HepG2 (cell line): Measurements from ENCODE around the gene ARMC5. TPM values are rescaled to one million over a fixed set of nuclear protein-coding genes. Genes with fewer than 3 reads are reported as not detected.

Experiments used
- IKZF1 ChIP-seq: fragments of 450-650 bp; IDR thresholded peaks from 2 replicates; pipeline ENCODE4 v1.7.1; 2016
- KDM4B ChIP-seq: sonication (generic); formaldehyde crosslinking; IDR thresholded peaks from 2 replicates; pipeline ENCODE4 v1.4.0; 2020; ENCODE audit warnings: missing genetic modification reagents
- NONO ChIP-seq, 2 experiments: fragments of 450-650 bp in 1 of 2; sonication (generic) in 1 of 2; formaldehyde crosslinking in 1 of 2; IDR thresholded peaks in 1 of 2; conservative IDR thresholded peaks in 1 of 2; 2 replicates each; pipeline versions ENCODE4 v1.6.1 to v1.8.0; 2017 to 2022; ENCODE audit warnings: mild to moderate bottlenecking in 1 of 2, missing genetic modification reagents in 1 of 2, moderate library complexity in 1 of 2
- POGZ ChIP-seq: sonication (generic); formaldehyde crosslinking; IDR thresholded peaks from 2 replicates; pipeline ENCODE4 v1.4.0; 2020; ENCODE audit warnings: mild to moderate bottlenecking, missing genetic modification reagents
- RARA ChIP-seq: IDR thresholded peaks from 2 replicates; pipeline ENCODE4 v1.6.1; 2016; ENCODE audit warnings: missing genetic modification reagents, missing compliant biosample characterization
- REPIN1 ChIP-seq: sonication (generic); formaldehyde crosslinking; IDR thresholded peaks from 2 replicates; pipeline ENCODE4 v1.8.0; 2022; ENCODE audit warnings: missing genetic modification reagents, low read depth, mild to moderate bottlenecking, borderline replicate concordance
- SNAI1 ChIP-seq: sonication (generic); formaldehyde crosslinking; IDR thresholded peaks from 2 replicates; pipeline ENCODE4 v1.5.0; 2020; ENCODE audit warnings: mild to moderate bottlenecking, missing genetic modification reagents, borderline replicate concordance
- ZFYVE20 ChIP-seq: sonication (generic); formaldehyde crosslinking; IDR thresholded peaks from 2 replicates; pipeline ENCODE4 v1.8.0; 2023; ENCODE audit warnings: low read depth, mild to moderate bottlenecking, moderate library complexity, missing genetic modification reagents, borderline replicate concordance
- ZNF292 ChIP-seq: sonication (generic); formaldehyde crosslinking; IDR thresholded peaks from 2 replicates; pipeline ENCODE4 v1.8.1; 2022; ENCODE audit warnings: mild to moderate bottlenecking, low read depth, missing genetic modification reagents, borderline replicate concordance
- polyA plus RNA-seq, 8 experiments: library from polyadenylated mRNA; depleted of rRNA in 3 of 8; stranded (reverse) in 7 of 8; unstranded in 1 of 8; fragments of >200 nt; fragmentation: Illumina TruSeq in 4 of 8; extraction: Trizol in 4 of 8; gene quantifications; 2 replicates each; pipeline versions ENCODE4 v1.2.1 to v1.2.3, GENCODE V29; 2011 to 2016; ENCODE audit warnings: low read depth in 4 of 8, missing spikeins in 1 of 8, mixed read lengths in 1 of 8; ENCODE audit not compliant: insufficient read depth in 1 of 8
- total RNA-seq, 5 experiments: library from RNA; depleted of rRNA; stranded (reverse); fragments of >200 nt; fragmentation: Illumina TruSeq; extraction: Trizol; gene quantifications; 2 replicates each; pipeline ENCODE4 v1.2.3, GENCODE V29; 2016; ENCODE audit warnings: low read depth in 1 of 5
- TF ChIP-seq, protein P1 (sequence below): sonication (generic); formaldehyde crosslinking; IDR thresholded peaks from 2 replicates; pipeline ENCODE4 v1.4.0; 2020; ENCODE audit warnings: mild to moderate bottlenecking, low read depth, missing genetic modification reagents
- TF ChIP-seq, protein P2 (sequence below): fragments of 450-650 bp; IDR thresholded peaks from 2 replicates; pipeline ENCODE4 v1.6.1; 2016
- TF ChIP-seq, protein P3 (sequence below), 2 experiments: IDR thresholded peaks; 2 replicates each; pipeline ENCODE4 v1.6.1; 2011 to 2012; ENCODE audit warnings: low read length in 2 of 2, borderline replicate concordance in 1 of 2, low read depth in 1 of 2, mild to moderate bottlenecking in 1 of 2, moderate library complexity in 1 of 2
- TF ChIP-seq, protein P4 (sequence below): IDR thresholded peaks from 2 replicates; pipeline ENCODE4 v1.4.0; 2020; ENCODE audit warnings: mild to moderate bottlenecking, missing genetic modification reagents
- TF ChIP-seq, protein P5 (sequence below), 2 experiments: fragments of 450-650 bp in 1 of 2; sonication (generic) in 1 of 2; formaldehyde crosslinking; IDR thresholded peaks; 2 replicates each; pipeline versions ENCODE4 v1.5.0 to v1.8.0; 2020 to 2022; ENCODE audit warnings: mild to moderate bottlenecking in 1 of 2, missing genetic modification reagents in 1 of 2

The ARMC5 gene
- total and polyA plus RNA-seq, 2 of the 13 experiments (the other 11 are each of a cell fraction or from before 2014, with no cell fraction given), result 10.8 to 22.3 TPM

DNA sequence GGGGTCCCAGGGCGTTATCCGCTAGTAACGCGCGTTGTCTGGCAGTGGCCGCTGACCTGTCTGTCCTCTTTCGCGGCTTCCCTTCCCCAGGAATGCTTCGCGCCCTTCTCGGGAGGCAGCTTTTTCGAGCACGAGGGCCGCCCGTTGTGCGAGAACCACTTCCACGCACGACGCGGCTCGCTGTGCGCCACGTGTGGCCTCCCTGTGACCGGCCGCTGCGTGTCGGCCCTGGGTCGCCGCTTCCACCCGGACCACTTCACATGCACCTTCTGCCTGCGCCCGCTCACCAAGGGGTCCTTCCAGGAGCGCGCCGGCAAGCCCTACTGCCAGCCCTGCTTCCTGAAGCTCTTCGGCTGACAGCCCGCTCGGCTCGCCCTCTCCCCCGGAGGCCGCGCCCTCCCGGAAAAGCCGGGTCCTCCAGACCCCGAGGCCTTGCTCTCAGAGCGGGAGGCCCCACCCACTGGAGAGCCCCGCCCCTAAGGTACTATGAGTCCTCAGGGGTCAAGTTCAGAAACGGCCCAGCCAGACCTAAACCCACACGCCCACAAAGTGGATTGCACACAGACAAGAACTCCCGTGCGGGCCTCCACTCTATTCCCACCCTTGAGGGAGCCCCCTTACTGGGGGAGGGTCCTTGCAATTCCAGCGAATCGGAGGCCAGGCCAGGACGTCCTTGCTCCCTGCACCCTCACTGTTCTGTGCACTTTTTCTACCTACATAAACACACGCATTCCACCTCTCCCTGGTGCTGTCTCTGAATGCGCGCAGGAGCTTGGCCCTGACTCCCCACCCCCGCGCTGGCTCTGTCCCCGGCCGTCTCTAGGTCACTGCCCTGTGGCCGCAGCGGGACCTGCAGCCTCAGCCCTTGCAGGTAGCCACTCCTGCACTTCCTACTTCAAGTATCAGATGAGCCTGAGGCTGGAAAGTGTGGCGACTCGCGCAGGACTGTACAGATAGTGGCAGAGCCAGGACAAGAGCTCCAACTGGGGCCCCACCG is 18.2 kb downstream of the ARMC5 start (continued):
- TF ChIP-seq SNAI1 (CRISPR knock-in tag), result no peak; the same call in 1 of the 2 replicates
- TF ChIP-seq, protein P1, sequence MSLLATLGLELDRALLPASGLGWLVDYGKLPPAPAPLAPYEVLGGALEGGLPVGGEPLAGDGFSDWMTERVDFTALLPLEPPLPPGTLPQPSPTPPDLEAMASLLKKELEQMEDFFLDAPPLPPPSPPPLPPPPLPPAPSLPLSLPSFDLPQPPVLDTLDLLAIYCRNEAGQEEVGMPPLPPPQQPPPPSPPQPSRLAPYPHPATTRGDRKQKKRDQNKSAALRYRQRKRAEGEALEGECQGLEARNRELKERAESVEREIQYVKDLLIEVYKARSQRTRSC (CRISPR knock-in tag), result peak; percentile 56; the same call in 1 of the 2 replicates
- TF ChIP-seq REPIN1 (CRISPR knock-in tag), result no peak; the same call in 1 of the 2 replicates
- TF ChIP-seq, protein P2, sequence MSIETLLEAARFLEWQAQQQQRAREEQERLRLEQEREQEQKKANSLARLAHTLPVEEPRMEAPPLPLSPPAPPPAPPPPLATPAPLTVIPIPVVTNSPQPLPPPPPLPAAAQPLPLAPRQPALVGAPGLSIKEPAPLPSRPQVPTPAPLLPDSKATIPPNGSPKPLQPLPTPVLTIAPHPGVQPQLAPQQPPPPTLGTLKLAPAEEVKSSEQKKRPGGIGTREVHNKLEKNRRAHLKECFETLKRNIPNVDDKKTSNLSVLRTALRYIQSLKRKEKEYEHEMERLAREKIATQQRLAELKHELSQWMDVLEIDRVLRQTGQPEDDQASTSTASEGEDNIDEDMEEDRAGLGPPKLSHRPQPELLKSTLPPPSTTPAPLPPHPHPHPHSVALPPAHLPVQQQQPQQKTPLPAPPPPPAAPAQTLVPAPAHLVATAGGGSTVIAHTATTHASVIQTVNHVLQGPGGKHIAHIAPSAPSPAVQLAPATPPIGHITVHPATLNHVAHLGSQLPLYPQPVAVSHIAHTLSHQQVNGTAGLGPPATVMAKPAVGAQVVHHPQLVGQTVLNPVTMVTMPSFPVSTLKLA, result peak; percentile 9; the same call in 1 of the 2 replicates
- no peak; the same call in 1 of the 2 replicates for TF ChIP-seq POGZ (CRISPR knock-in tag)
- TF ChIP-seq, protein P3, sequence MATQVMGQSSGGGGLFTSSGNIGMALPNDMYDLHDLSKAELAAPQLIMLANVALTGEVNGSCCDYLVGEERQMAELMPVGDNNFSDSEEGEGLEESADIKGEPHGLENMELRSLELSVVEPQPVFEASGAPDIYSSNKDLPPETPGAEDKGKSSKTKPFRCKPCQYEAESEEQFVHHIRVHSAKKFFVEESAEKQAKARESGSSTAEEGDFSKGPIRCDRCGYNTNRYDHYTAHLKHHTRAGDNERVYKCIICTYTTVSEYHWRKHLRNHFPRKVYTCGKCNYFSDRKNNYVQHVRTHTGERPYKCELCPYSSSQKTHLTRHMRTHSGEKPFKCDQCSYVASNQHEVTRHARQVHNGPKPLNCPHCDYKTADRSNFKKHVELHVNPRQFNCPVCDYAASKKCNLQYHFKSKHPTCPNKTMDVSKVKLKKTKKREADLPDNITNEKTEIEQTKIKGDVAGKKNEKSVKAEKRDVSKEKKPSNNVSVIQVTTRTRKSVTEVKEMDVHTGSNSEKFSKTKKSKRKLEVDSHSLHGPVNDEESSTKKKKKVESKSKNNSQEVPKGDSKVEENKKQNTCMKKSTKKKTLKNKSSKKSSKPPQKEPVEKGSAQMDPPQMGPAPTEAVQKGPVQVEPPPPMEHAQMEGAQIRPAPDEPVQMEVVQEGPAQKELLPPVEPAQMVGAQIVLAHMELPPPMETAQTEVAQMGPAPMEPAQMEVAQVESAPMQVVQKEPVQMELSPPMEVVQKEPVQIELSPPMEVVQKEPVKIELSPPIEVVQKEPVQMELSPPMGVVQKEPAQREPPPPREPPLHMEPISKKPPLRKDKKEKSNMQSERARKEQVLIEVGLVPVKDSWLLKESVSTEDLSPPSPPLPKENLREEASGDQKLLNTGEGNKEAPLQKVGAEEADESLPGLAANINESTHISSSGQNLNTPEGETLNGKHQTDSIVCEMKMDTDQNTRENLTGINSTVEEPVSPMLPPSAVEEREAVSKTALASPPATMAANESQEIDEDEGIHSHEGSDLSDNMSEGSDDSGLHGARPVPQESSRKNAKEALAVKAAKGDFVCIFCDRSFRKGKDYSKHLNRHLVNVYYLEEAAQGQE (IDR thresholded peaks at IDR 0.05; ENCODE audit: borderline replicate concordance in 1 of 2, low read depth in 1 of 2, low read length in 2 of 2), result no peak; a peak in 1 of 4 replicates
- TF ChIP-seq ZFYVE20 (CRISPR knock-in tag), result 0 out of 2 replicates have a peak, but pooled peaks have one; percentile 63
- TF ChIP-seq, protein P4, sequence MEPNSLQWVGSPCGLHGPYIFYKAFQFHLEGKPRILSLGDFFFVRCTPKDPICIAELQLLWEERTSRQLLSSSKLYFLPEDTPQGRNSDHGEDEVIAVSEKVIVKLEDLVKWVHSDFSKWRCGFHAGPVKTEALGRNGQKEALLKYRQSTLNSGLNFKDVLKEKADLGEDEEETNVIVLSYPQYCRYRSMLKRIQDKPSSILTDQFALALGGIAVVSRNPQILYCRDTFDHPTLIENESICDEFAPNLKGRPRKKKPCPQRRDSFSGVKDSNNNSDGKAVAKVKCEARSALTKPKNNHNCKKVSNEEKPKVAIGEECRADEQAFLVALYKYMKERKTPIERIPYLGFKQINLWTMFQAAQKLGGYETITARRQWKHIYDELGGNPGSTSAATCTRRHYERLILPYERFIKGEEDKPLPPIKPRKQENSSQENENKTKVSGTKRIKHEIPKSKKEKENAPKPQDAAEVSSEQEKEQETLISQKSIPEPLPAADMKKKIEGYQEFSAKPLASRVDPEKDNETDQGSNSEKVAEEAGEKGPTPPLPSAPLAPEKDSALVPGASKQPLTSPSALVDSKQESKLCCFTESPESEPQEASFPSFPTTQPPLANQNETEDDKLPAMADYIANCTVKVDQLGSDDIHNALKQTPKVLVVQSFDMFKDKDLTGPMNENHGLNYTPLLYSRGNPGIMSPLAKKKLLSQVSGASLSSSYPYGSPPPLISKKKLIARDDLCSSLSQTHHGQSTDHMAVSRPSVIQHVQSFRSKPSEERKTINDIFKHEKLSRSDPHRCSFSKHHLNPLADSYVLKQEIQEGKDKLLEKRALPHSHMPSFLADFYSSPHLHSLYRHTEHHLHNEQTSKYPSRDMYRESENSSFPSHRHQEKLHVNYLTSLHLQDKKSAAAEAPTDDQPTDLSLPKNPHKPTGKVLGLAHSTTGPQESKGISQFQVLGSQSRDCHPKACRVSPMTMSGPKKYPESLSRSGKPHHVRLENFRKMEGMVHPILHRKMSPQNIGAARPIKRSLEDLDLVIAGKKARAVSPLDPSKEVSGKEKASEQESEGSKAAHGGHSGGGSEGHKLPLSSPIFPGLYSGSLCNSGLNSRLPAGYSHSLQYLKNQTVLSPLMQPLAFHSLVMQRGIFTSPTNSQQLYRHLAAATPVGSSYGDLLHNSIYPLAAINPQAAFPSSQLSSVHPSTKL (CRISPR knock-in tag), result peak; percentile 68; the same call in 1 of the 2 replicates
- TF ChIP-seq, protein P5, sequence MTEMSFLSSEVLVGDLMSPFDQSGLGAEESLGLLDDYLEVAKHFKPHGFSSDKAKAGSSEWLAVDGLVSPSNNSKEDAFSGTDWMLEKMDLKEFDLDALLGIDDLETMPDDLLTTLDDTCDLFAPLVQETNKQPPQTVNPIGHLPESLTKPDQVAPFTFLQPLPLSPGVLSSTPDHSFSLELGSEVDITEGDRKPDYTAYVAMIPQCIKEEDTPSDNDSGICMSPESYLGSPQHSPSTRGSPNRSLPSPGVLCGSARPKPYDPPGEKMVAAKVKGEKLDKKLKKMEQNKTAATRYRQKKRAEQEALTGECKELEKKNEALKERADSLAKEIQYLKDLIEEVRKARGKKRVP (CRISPR knock-in tag; IDR thresholded peaks at IDR 0.05), result no peak
- TF ChIP-seq IKZF1, result no peak
- TF ChIP-seq RARA (CRISPR knock-in tag), result peak; percentile 90
- no peak for TF ChIP-seq NONO (IDR thresholded peaks at IDR 0.05)
- no peak; the same call in none of the 2 replicates for TF ChIP-seq NONO (CRISPR knock-in tag; conservative IDR thresholded peaks at IDR 0.05)
- TF ChIP-seq ZNF292 (CRISPR knock-in tag), result peak; percentile 91; the same call in 1 of the 2 replicates
- 0 out of 2 replicates have a peak, but pooled peaks have one; percentile 59 for TF ChIP-seq KDM4B (CRISPR knock-in tag)
